ENCODE data around the gene HNRNPUL1.

GRCh38 chr19:41328157-41328841 lies 64.1 kb downstream of the HNRNPUL1 start:
- TF ChIP-seq CTCF (IDR thresholded peaks at IDR 0.05; ENCODE audit: low read length) (no peak), EZH2 (IDR thresholded peaks at IDR 0.05; ENCODE audit: borderline replicate concordance, low read length) (no peak)
